Activated CD4-positive, alpha-beta T cell treated with anti-CD3 and anti-CD28 coated beads, Interleukin-2, amount 10 ng/mL, durations not matched to agents 24 days and 14 days (primary cell): Measurements from ENCODE around the gene PHETA1. TPM values are rescaled to one million over a fixed set of nuclear protein-coding genes. Genes with fewer than 3 reads are reported as not detected.
"Not testable (repeated sequence)": the region's sequence is repeated elsewhere in the genome, so short reads cannot be mapped to it uniquely, and the experiment has no call there.

Experiments used
- DNase-seq: peaks from one replicate; pipeline ENCODE4 v3.0.0; 2022
- H3K27ac Mint-ChIP-seq: one replicate; pipeline ENCODE4 v1.8.0; 2022; ENCODE audit warnings: mild to moderate bottlenecking, mixed read lengths
- H3K27me3 Mint-ChIP-seq: one replicate; pipeline ENCODE4 v1.8.0; 2022; ENCODE audit warnings: mixed read lengths
- H3K36me3 Mint-ChIP-seq: one replicate; pipeline ENCODE4 v1.8.0; 2022; ENCODE audit warnings: low read depth, mild to moderate bottlenecking, mixed read lengths
- H3K4me1 Mint-ChIP-seq: one replicate; pipeline ENCODE4 v1.8.0; 2021; ENCODE audit warnings: mixed read lengths
- H3K4me3 Mint-ChIP-seq: one replicate; pipeline ENCODE4 v1.8.0; 2022; ENCODE audit warnings: mild to moderate bottlenecking, moderate library complexity, mixed read lengths
- H3K9me3 Mint-ChIP-seq: one replicate; pipeline ENCODE4 v1.8.0; 2021; ENCODE audit warnings: mixed read lengths
- intact Hi-C: fragments of 100-400 bp; cut with micrococcal nuclease; formaldehyde crosslinking; loops from one replicate; pipeline ENCODE4 v1.15.1; 2023
- total RNA-seq: library from RNA; stranded (reverse); gene quantifications from 2 replicates; pipeline ENCODE4 v1.2.3, GENCODE V29; 2022

PHETA1 gene
- total RNA-seq, 1 donor from 2014 or later = 3.0 TPM

- no peak overlapping the region for H3K4me3 Mint-ChIP-seq
- H3K9me3 Mint-ChIP-seq = no peaks in the 10 kb centered on the region
- intact Hi-C loops = no loop called here
- no peaks in the 10 kb centered on the region for H3K4me1 Mint-ChIP-seq
- no peak overlapping the region for H3K27ac Mint-ChIP-seq
- no peaks in the 10 kb centered on the region for H3K27me3 Mint-ChIP-seq
- DNase-seq = no peak
- H3K36me3 Mint-ChIP-seq = no peaks in the 10 kb centered on the region
These were observed 27.3 kb downstream of the PHETA1 start for GRCh38 chr12:111341426-111342065.

GRCh38 chr12:111340680-111341079, 28.2 kb downstream of the PHETA1 start:
- H3K27me3 Mint-ChIP-seq, intact Hi-C loops, H3K36me3 Mint-ChIP-seq, H3K4me1 Mint-ChIP-seq, H3K9me3 Mint-ChIP-seq, H3K27ac Mint-ChIP-seq, DNase-seq, H3K4me3 Mint-ChIP-seq: not testable (repeated sequence)

- H3K36me3 Mint-ChIP-seq = no peaks in the 10 kb centered on the region
- H3K4me3 Mint-ChIP-seq = no peak overlapping the region
- no peaks in the 10 kb centered on the region for H3K27me3 Mint-ChIP-seq
- H3K4me1 Mint-ChIP-seq = no peaks in the 10 kb centered on the region
- H3K9me3 Mint-ChIP-seq = no peaks in the 10 kb centered on the region
- no peak overlapping the region for H3K27ac Mint-ChIP-seq
- DNase-seq = no peak
- intact Hi-C loops = no loop called here
These were observed 28.7 kb downstream of the PHETA1 start for GRCh38 chr12:111340231-111340630.

- Mint-ChIP-seq H3K27me3 (no peaks in the 10 kb centered on the region), H3K27ac (no peak overlapping the region), H3K4me1 (no peaks in the 10 kb centered on the region), H3K4me3 (no peak overlapping the region), H3K36me3 (no peaks in the 10 kb centered on the region), H3K9me3 (no peaks in the 10 kb centered on the region)
- no peak for DNase-seq
- intact Hi-C loops = no loop called here
These were observed 29.5 kb downstream of the PHETA1 start for GRCh38 chr12:111339321-111339938.

- Mint-ChIP-seq H3K27me3 (no peaks in the 10 kb centered on the region), H3K9me3 (no peaks in the 10 kb centered on the region), H3K36me3 (no peaks in the 10 kb centered on the region), H3K27ac (no peak overlapping the region), H3K4me1 (no peaks in the 10 kb centered on the region), H3K4me3 (no peak overlapping the region)
- DNase-seq = no peak
- intact Hi-C loops = no loop called here
These were observed 30.8 kb downstream of the PHETA1 start for GRCh38 chr12:111338096-111338495.

GRCh38 chr12:111337371-111337770, 31.5 kb downstream of the PHETA1 start:
- Mint-ChIP-seq H3K36me3 (no peaks in the 10 kb centered on the region), H3K27ac (no peak overlapping the region), H3K4me3 (no peak overlapping the region), H3K27me3 (no peaks in the 10 kb centered on the region), H3K9me3 (no peaks in the 10 kb centered on the region), H3K4me1 (no peaks in the 10 kb centered on the region)
- intact Hi-C loops = no loop called here
- no peak for DNase-seq

- H3K4me1 Mint-ChIP-seq, H3K27me3 Mint-ChIP-seq, H3K27ac Mint-ChIP-seq, intact Hi-C loops, H3K9me3 Mint-ChIP-seq, H3K36me3 Mint-ChIP-seq, H3K4me3 Mint-ChIP-seq, DNase-seq: not testable (repeated sequence)
These were observed 32.5 kb downstream of the PHETA1 start for GRCh38 chr12:111336411-111336810.

GRCh38 chr12:111335811-111336210, 33.1 kb downstream of the PHETA1 start:
- no peak for DNase-seq
- no peak overlapping the region for H3K4me3 Mint-ChIP-seq
- intact Hi-C loops = no loop called here
- H3K4me1 Mint-ChIP-seq = peaks cover 3% of the 10 kb centered on the region
- H3K27ac Mint-ChIP-seq = no peak overlapping the region
- H3K27me3 Mint-ChIP-seq = peaks cover under 1% of the 10 kb centered on the region
- H3K9me3 Mint-ChIP-seq = no peaks in the 10 kb centered on the region
- no peaks in the 10 kb centered on the region for H3K36me3 Mint-ChIP-seq

GRCh38 chr12:111335301-111335700, 33.6 kb downstream of the PHETA1 start:
- H3K9me3 Mint-ChIP-seq, H3K36me3 Mint-ChIP-seq, H3K27ac Mint-ChIP-seq, intact Hi-C loops, H3K4me3 Mint-ChIP-seq, DNase-seq, H3K4me1 Mint-ChIP-seq, H3K27me3 Mint-ChIP-seq: not testable (repeated sequence)

- peaks cover 2% of the 10 kb centered on the region for H3K27me3 Mint-ChIP-seq
- DNase-seq = no peak
- peaks cover 3% of the 10 kb centered on the region for H3K4me1 Mint-ChIP-seq
- H3K27ac Mint-ChIP-seq = no peak overlapping the region
- intact Hi-C loops = no loop called here
- no peak overlapping the region for H3K4me3 Mint-ChIP-seq
- H3K36me3 Mint-ChIP-seq = no peaks in the 10 kb centered on the region
- no peaks in the 10 kb centered on the region for H3K9me3 Mint-ChIP-seq
These were observed 34.4 kb downstream of the PHETA1 start for GRCh38 chr12:111334393-111334915.

GRCh38 chr12:111330800-111331752, 37.8 kb downstream of the PHETA1 start:
- Mint-ChIP-seq H3K36me3 (no peaks in the 10 kb centered on the region), H3K4me3 (no peak overlapping the region), H3K9me3 (no peaks in the 10 kb centered on the region), H3K4me1 (peaks cover 3% of the 10 kb centered on the region), H3K27me3 (peaks cover 2% of the 10 kb centered on the region), H3K27ac (no peak overlapping the region)
- intact Hi-C loops = loop anchor here (2.0 kb wide), 1 partner anchor 66 kb away; no protein-coding TSS in a partner anchor
- peak; percentile 62 for DNase-seq

GRCh38 chr12:111328138-111328537, 40.8 kb downstream of the PHETA1 start:
- DNase-seq = no peak
- Mint-ChIP-seq H3K27me3 (peaks cover 2% of the 10 kb centered on the region), H3K4me1 (peaks cover 3% of the 10 kb centered on the region), H3K9me3 (no peaks in the 10 kb centered on the region), H3K27ac (no peak overlapping the region), H3K36me3 (no peaks in the 10 kb centered on the region), H3K4me3 (no peak overlapping the region)
- intact Hi-C loops = no loop called here

- Mint-ChIP-seq H3K36me3 (no peaks in the 10 kb centered on the region), H3K4me1 (peaks cover 3% of the 10 kb centered on the region), H3K27me3 (peaks cover 2% of the 10 kb centered on the region), H3K27ac (no peak overlapping the region), H3K9me3 (no peaks in the 10 kb centered on the region), H3K4me3 (no peak overlapping the region)
- no peak for DNase-seq
- intact Hi-C loops = no loop called here
These were observed 41.4 kb downstream of the PHETA1 start for GRCh38 chr12:111327474-111327873.
